Dendritic cell treated with granulocyte-macrophage colony-stimulating factor and Interleukin-4, amounts not matched to agents 40 ng/mL and 50 ng/mL, for 4 days (primary cell): Measurements from ENCODE around the gene PPP1R26.

Experiments used
- H3K27ac Mint-ChIP-seq: one replicate; pipeline ENCODE4 v1.8.0; 2022; ENCODE audit warnings: mild to moderate bottlenecking, mixed read lengths
- H3K27me3 Mint-ChIP-seq: one replicate; pipeline ENCODE4 v1.8.0; 2022; ENCODE audit warnings: mild to moderate bottlenecking, mixed read lengths
- H3K36me3 Mint-ChIP-seq: one replicate; pipeline ENCODE4 v1.8.0; 2022; ENCODE audit warnings: low read depth, mixed read lengths
- H3K4me1 Mint-ChIP-seq: one replicate; pipeline ENCODE4 v1.8.0; 2022; ENCODE audit warnings: low read depth, mixed read lengths
- H3K4me3 Mint-ChIP-seq: one replicate; pipeline ENCODE4 v1.8.0; 2022; ENCODE audit warnings: mild to moderate bottlenecking, moderate library complexity, mixed read lengths
- H3K9me3 Mint-ChIP-seq: one replicate; pipeline ENCODE4 v1.8.0; 2022; ENCODE audit warnings: mixed read lengths
- intact Hi-C: fragments of 100-400 bp; cut with micrococcal nuclease; formaldehyde crosslinking; loops from one replicate; pipeline ENCODE4 v1.15.0; 2022

PPP1R26 gene

GRCh38 chr9:135488013-135488330, 8.4 kb downstream of the PPP1R26 start:
- intact Hi-C loops, result no loop called here
- Mint-ChIP-seq H3K27me3 (no peaks in the 10 kb centered on the region), H3K9me3 (no peaks in the 10 kb centered on the region), H3K36me3 (peaks cover 76% of the 10 kb centered on the region), H3K4me3 (no peak overlapping the region), H3K4me1 (no peaks in the 10 kb centered on the region), H3K27ac (no peak overlapping the region)

- H3K4me1 Mint-ChIP-seq, result no peaks in the 10 kb centered on the region
- H3K9me3 Mint-ChIP-seq, result no peaks in the 10 kb centered on the region
- H3K4me3 Mint-ChIP-seq, result no peak overlapping the region
- no peak overlapping the region for H3K27ac Mint-ChIP-seq
- H3K36me3 Mint-ChIP-seq, result peaks cover 70% of the 10 kb centered on the region
- intact Hi-C loops, result no loop called here
- no peaks in the 10 kb centered on the region for H3K27me3 Mint-ChIP-seq
Measured at GRCh38 chr9:135488527-135488926, 8.9 kb downstream of the PPP1R26 start.

- Mint-ChIP-seq H3K4me3 (no peak overlapping the region), H3K4me1 (no peaks in the 10 kb centered on the region), H3K27me3 (no peaks in the 10 kb centered on the region), H3K9me3 (no peaks in the 10 kb centered on the region), H3K36me3 (peaks cover 62% of the 10 kb centered on the region), H3K27ac (no peak overlapping the region)
- intact Hi-C loops, result no loop called here
Measured at GRCh38 chr9:135489188-135489906, 9.8 kb downstream of the PPP1R26 start.

GRCh38 chr9:135490166-135490870, 10.7 kb downstream of the PPP1R26 start:
- Mint-ChIP-seq H3K4me3 (no peak overlapping the region), H3K27me3 (no peaks in the 10 kb centered on the region), H3K4me1 (no peaks in the 10 kb centered on the region), H3K9me3 (no peaks in the 10 kb centered on the region), H3K27ac (no peak overlapping the region), H3K36me3 (peaks cover 52% of the 10 kb centered on the region)
- intact Hi-C loops, result no loop called here

GRCh38 chr9:135490980-135491464, 11.4 kb downstream of the PPP1R26 start:
- intact Hi-C loops, result no loop called here
- Mint-ChIP-seq H3K36me3 (peaks cover 45% of the 10 kb centered on the region), H3K27me3 (no peaks in the 10 kb centered on the region), H3K4me1 (no peaks in the 10 kb centered on the region), H3K27ac (no peak overlapping the region), H3K9me3 (no peaks in the 10 kb centered on the region), H3K4me3 (no peak overlapping the region)

- H3K27me3 Mint-ChIP-seq, result no peaks in the 10 kb centered on the region
- intact Hi-C loops, result no loop called here
- no peaks in the 10 kb centered on the region for H3K9me3 Mint-ChIP-seq
- H3K4me1 Mint-ChIP-seq, result no peaks in the 10 kb centered on the region
- H3K36me3 Mint-ChIP-seq, result peaks cover 38% of the 10 kb centered on the region
- no peak overlapping the region for H3K27ac Mint-ChIP-seq
- H3K4me3 Mint-ChIP-seq, result no peak overlapping the region
Measured at GRCh38 chr9:135491764-135492163, 12.2 kb downstream of the PPP1R26 start.

- Mint-ChIP-seq H3K9me3 (no peaks in the 10 kb centered on the region), H3K27ac (no peak overlapping the region), H3K4me3 (no peak overlapping the region), H3K27me3 (peaks cover 10% of the 10 kb centered on the region), H3K36me3 (peaks cover 25% of the 10 kb centered on the region), H3K4me1 (no peaks in the 10 kb centered on the region)
- intact Hi-C loops, result no loop called here
Measured at GRCh38 chr9:135492886-135493669, 13.5 kb downstream of the PPP1R26 start.

GRCh38 chr9:135494791-135495559, 15.4 kb downstream of the PPP1R26 start:
- no peak overlapping the region for H3K27ac Mint-ChIP-seq
- intact Hi-C loops, result no loop called here
- H3K4me3 Mint-ChIP-seq, result no peak overlapping the region
- H3K9me3 Mint-ChIP-seq, result no peaks in the 10 kb centered on the region
- peaks cover 10% of the 10 kb centered on the region for H3K36me3 Mint-ChIP-seq
- H3K27me3 Mint-ChIP-seq, result peaks cover 20% of the 10 kb centered on the region
- H3K4me1 Mint-ChIP-seq, result peaks cover 4% of the 10 kb centered on the region

- Mint-ChIP-seq H3K27me3 (peaks cover 20% of the 10 kb centered on the region), H3K4me1 (peaks cover 25% of the 10 kb centered on the region), H3K4me3 (no peak overlapping the region), H3K9me3 (no peaks in the 10 kb centered on the region), H3K27ac (no peak overlapping the region), H3K36me3 (peaks cover 30% of the 10 kb centered on the region)
- intact Hi-C loops, result no loop called here
Measured at GRCh38 chr9:135498381-135499126, 19.0 kb downstream of the PPP1R26 start.

- no peaks in the 10 kb centered on the region for H3K9me3 Mint-ChIP-seq
- H3K27me3 Mint-ChIP-seq, result peaks cover 20% of the 10 kb centered on the region
- peaks cover 31% of the 10 kb centered on the region for H3K4me1 Mint-ChIP-seq
- H3K27ac Mint-ChIP-seq, result peak overlapping the region; percentile 92
- peak overlapping the region; percentile 98 for H3K4me3 Mint-ChIP-seq
- intact Hi-C loops, result no loop called here
- H3K36me3 Mint-ChIP-seq, result peaks cover 39% of the 10 kb centered on the region
Measured at GRCh38 chr9:135499326-135500070, 19.9 kb downstream of the PPP1R26 start.

GRCh38 chr9:135500071-135500524, 20.5 kb downstream of the PPP1R26 start:
- Mint-ChIP-seq H3K9me3 (no peaks in the 10 kb centered on the region), H3K4me1 (peaks cover 33% of the 10 kb centered on the region), H3K4me3 (peak overlapping the region; percentile 98), H3K27ac (peak overlapping the region; percentile 92), H3K27me3 (peaks cover 20% of the 10 kb centered on the region), H3K36me3 (peaks cover 45% of the 10 kb centered on the region)
- intact Hi-C loops, result no loop called here

- no peaks in the 10 kb centered on the region for H3K9me3 Mint-ChIP-seq
- intact Hi-C loops, result no loop called here
- H3K4me3 Mint-ChIP-seq, result peak within 1 kb of the TSS; percentile 98
- peaks cover 49% of the 10 kb centered on the region for H3K36me3 Mint-ChIP-seq
- peaks cover 33% of the 10 kb centered on the region for H3K4me1 Mint-ChIP-seq
- peaks cover 20% of the 10 kb centered on the region for H3K27me3 Mint-ChIP-seq
- H3K27ac Mint-ChIP-seq, result peak within 1 kb of the TSS; percentile 92
Measured at GRCh38 chr9:135500525-135501260, 21.1 kb downstream of the PPP1R26 start, which contains the start of gene MRPS2. TSS of gene MRPS2 (plus strand) at chr9:135500682. CDS start at chr9:135500711, 29 bp downstream.
